ENCODE results near the gene ATAT1. TPM values are rescaled to one million over a fixed set of nuclear protein-coding genes. Genes with fewer than 3 reads are reported as not detected.

The ATAT1 gene
- total and polyA plus RNA-seq, 2 of the 13 experiments (the other 11 are each of a cell fraction or from before 2014, with no cell fraction given), result 9.2 to 23.6 TPM

DNA sequence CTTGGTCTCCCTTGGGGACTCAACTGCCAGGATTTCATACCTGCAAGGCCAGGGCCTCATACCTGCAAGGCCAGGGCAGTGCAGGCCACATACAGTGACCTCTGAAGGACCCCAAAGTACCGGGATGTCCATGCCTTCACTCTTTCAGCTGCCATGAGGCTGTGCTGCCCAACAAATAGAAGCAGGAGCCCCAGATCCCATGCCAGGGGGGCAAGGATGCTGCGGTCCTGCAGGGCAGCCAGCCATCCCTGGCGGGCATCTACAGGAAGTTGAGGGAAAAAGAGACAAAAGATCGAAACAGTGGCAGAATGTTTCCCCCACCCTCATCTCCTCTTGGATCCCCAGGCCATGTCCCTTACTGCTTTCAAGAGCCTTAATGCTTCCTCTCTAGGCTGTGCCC is 63.3 kb downstream of the ATAT1 start:
- ATAC-seq (no peak), FAIRE-seq (no peak), DNase-seq (ENCODE audit: low spot score) (no peak)
- H3K79me2 ChIP-seq (ENCODE audit: insufficient read depth, low read length), result no peaks in the 10 kb centered on the region
- H3K27ac ChIP-seq (ENCODE audit: extremely low read length, insufficient read depth, low read length), result peak overlapping the region; percentile 44
- peak overlapping the region; percentile 83 for H3K4me2 ChIP-seq (ENCODE audit: low read depth, low read length)
- H4K20me1 ChIP-seq (ENCODE audit: insufficient read depth, low read length), result no peaks in the 10 kb centered on the region
- peak overlapping the region; percentile 84 to 89 (median 87); a peak in 5 of 6 replicates for H3K4me3 ChIP-seq (replicated peaks in 1 of 3; ENCODE audit: insufficient read depth in 1 of 3, low read depth in 2 of 3, low read length in 3 of 3)
- TF ChIP-seq KDM5B (CRISPR knock-in tag; IDR thresholded peaks at IDR 0.05; ENCODE audit: borderline replicate concordance), result 0 out of 2 replicates have a peak, but pooled peaks have one; percentile 2
- TF ChIP-seq ZNF20 (CRISPR knock-in tag; IDR thresholded peaks at IDR 0.05), result no peak
- TF ChIP-seq BRCA1 (CRISPR knock-in tag; IDR thresholded peaks at IDR 0.05), result no peak
- 0 out of 2 replicates have a peak, but pooled peaks have one; percentile 14 for TF ChIP-seq ZBTB42 (CRISPR knock-in tag; IDR thresholded peaks at IDR 0.05)
- TF ChIP-seq, protein P1, sequence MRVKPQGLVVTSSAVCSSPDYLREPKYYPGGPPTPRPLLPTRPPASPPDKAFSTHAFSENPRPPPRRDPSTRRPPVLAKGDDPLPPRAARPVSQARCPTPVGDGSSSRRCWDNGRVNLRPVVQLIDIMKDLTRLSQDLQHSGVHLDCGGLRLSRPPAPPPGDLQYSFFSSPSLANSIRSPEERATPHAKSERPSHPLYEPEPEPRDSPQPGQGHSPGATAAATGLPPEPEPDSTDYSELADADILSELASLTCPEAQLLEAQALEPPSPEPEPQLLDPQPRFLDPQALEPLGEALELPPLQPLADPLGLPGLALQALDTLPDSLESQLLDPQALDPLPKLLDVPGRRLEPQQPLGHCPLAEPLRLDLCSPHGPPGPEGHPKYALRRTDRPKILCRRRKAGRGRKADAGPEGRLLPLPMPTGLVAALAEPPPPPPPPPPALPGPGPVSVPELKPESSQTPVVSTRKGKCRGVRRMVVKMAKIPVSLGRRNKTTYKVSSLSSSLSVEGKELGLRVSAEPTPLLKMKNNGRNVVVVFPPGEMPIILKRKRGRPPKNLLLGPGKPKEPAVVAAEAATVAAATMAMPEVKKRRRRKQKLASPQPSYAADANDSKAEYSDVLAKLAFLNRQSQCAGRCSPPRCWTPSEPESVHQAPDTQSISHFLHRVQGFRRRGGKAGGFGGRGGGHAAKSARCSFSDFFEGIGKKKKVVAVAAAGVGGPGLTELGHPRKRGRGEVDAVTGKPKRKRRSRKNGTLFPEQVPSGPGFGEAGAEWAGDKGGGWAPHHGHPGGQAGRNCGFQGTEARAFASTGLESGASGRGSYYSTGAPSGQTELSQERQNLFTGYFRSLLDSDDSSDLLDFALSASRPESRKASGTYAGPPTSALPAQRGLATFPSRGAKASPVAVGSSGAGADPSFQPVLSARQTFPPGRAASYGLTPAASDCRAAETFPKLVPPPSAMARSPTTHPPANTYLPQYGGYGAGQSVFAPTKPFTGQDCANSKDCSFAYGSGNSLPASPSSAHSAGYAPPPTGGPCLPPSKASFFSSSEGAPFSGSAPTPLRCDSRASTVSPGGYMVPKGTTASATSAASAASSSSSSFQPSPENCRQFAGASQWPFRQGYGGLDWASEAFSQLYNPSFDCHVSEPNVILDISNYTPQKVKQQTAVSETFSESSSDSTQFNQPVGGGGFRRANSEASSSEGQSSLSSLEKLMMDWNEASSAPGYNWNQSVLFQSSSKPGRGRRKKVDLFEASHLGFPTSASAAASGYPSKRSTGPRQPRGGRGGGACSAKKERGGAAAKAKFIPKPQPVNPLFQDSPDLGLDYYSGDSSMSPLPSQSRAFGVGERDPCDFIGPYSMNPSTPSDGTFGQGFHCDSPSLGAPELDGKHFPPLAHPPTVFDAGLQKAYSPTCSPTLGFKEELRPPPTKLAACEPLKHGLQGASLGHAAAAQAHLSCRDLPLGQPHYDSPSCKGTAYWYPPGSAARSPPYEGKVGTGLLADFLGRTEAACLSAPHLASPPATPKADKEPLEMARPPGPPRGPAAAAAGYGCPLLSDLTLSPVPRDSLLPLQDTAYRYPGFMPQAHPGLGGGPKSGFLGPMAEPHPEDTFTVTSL (CRISPR knock-in tag; IDR thresholded peaks at IDR 0.05; ENCODE audit: borderline replicate concordance), result no peak
- TF ChIP-seq ZNF329 (CRISPR knock-in tag; IDR thresholded peaks at IDR 0.05; ENCODE audit: low read depth), result no peak
- TF ChIP-seq FUBP1 (CRISPR knock-in tag; IDR thresholded peaks at IDR 0.05; ENCODE audit: borderline replicate concordance), result 0 out of 2 replicates have a peak, but pooled peaks have one; percentile 55
- TF ChIP-seq ZNF567 (CRISPR knock-in tag; IDR thresholded peaks at IDR 0.05; ENCODE audit: borderline replicate concordance), result 0 out of 2 replicates have a peak, but pooled peaks have one; percentile 37
- in situ Hi-C loops (cut with HindIII; ENCODE audit: extremely low pct_ligation_motif_present, low pct_unique_long_range_greater_than_20kb), result loop anchor here (25.0 kb wide), 1 partner anchor 397 kb away; no protein-coding TSS in a partner anchor
- ChIA-PET POLR2A (interaction anchor here (1.4 to 3.4 kb wide), 12 partner anchors 11 to 194 kb away, joined by 4 to 50 read pairs (median 9); partner anchors contain the start of genes DDR1, DHX16, IER3 and MDC1), CTCF (ENCODE audit: low intra/inter-chr PET ratio, low total read pairs) (no interaction called here)
- no peak overlapping the region for H2AFZ ChIP-seq (ENCODE audit: low read length)
- H3K9ac ChIP-seq (ENCODE audit: insufficient read depth, low read depth, low read length), result peak overlapping the region; percentile 54
- intact Hi-C loops (cut with micrococcal nuclease; ENCODE audit: unreplicated experiment), result no loop called here
- H3K36me3 ChIP-seq (replicated peaks in 1 of 2; ENCODE audit: control insufficient read depth in 1 of 2, insufficient read depth in 2 of 2, low read length in 2 of 2), result no peaks in the 10 kb centered on the region
- H3K27me3 ChIP-seq (ENCODE audit: control insufficient read depth in 1 of 2, insufficient read depth in 2 of 2, low read length in 2 of 2), result no peaks in the 10 kb centered on the region
- peaks cover 57% of the 10 kb centered on the region for H3K4me1 ChIP-seq (ENCODE audit: insufficient read depth, low read length)
- no peaks in the 10 kb centered on the region for H3K9me3 ChIP-seq (ENCODE audit: low read length)
- 63% methylated on average over 4 of the region's 4 CpGs for WGBS (ENCODE audit: low lambda C conversion rate)
- BruUV-seq (replicated peaks), result no TSS peak
